ENCODE data around the gene GPR31. TPM values are rescaled to one million over a fixed set of nuclear protein-coding genes. Genes with fewer than 3 reads are reported as not detected.

Gene GPR31
- total RNA-seq, 1 experiment from 2014 or later, result not detected

DNA sequence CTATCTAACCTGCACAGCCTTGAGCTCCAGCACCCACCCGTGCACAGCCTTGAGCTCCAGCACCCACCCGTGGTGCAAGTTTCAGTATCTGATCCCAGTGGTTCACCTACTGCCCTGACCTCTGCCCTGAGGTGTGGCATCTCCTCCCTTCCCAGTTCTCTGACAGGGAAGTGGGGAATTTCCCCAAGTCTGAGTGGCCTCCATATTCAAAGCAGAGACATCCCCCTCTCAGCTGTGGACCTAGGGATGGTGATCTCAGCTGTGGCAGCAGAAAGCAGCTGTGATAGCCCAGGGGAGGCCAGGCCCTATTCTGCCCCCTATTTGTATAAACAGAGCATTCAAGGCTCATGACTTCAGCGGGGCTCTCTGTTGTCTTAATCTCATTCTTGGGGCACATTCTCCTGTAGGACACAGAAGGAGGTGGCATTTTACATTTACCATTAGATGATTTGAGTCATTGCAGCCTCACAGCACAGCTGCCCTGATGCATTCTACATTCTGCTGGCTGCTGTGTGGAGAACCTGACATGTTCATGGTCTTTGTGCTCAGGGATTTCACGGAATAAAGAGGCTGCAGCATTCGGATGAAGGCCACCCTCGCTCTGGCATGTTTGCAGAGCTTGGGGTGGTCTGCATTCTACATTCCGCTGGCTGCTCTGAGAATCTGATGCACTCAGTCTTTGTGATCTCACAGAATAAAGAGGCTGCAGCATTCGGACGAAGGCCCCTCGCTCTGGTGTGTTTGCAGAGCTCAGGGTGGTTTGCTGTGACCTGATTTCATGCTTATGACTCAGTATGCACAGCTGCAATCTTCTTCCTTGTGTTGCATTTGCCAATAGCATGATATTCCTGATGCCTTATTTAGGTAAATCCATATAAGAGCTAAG is 16.9 kb downstream of the GPR31 start:
- Histone ChIP-seq H3K4me1 (ENCODE audit: insufficient read depth, low read length) (no peaks in the 10 kb centered on the region), H3K27me3 (ENCODE audit: insufficient read depth, low read length) (no peaks in the 10 kb centered on the region), H3K27ac (ENCODE audit: insufficient read length, low read depth, low read length) (no peak overlapping the region), H3K9ac (ENCODE audit: extremely low read depth, insufficient read length, low read length) (no peak overlapping the region), H3K18ac (ENCODE audit: insufficient read length, low read depth, low read length) (no peak overlapping the region), H3K56ac (ENCODE audit: insufficient read length, low read depth, low read length) (no peak overlapping the region), H3K23ac (ENCODE audit: insufficient read length, low read depth, low read length) (no peak overlapping the region), H4K5ac (ENCODE audit: insufficient read length, low read depth, low read length) (no peak overlapping the region), H3K4ac (ENCODE audit: low read depth, low read length) (no peak overlapping the region), H3K4me2 (ENCODE audit: insufficient read depth, insufficient read length, low read length) (no peak overlapping the region), H3K79me1 (ENCODE audit: insufficient read depth, low read depth, low read length, poor library complexity, severe bottlenecking) (no peaks in the 10 kb centered on the region), H3T11ph (ENCODE audit: low read length) (no peak overlapping the region), H4K91ac (ENCODE audit: insufficient read length, low read depth, low read length) (no peak overlapping the region), H2BK15ac (ENCODE audit: low read depth, low read length) (no peak overlapping the region), H2AFZ (ENCODE audit: low read length) (no peak overlapping the region), H2BK120ac (ENCODE audit: low read depth, low read length, poor library complexity, severe bottlenecking) (no peak overlapping the region), H2AK5ac (ENCODE audit: insufficient read length, low read length) (no peak overlapping the region), H3K23me2 (ENCODE audit: insufficient read length, low read depth, low read length, poor library complexity, severe bottlenecking) (no peaks in the 10 kb centered on the region), H2BK5ac (ENCODE audit: insufficient read length, low read length) (no peak overlapping the region), H4K20me1 (ENCODE audit: control insufficient read depth, insufficient read depth, insufficient read length) (no peaks in the 10 kb centered on the region), H3K9me3 (ENCODE audit: control insufficient read depth, low read depth, low read length) (no peaks in the 10 kb centered on the region), H3K79me2 (ENCODE audit: insufficient read depth, low read length) (no peaks in the 10 kb centered on the region), H3K14ac (ENCODE audit: insufficient read depth, low read length) (no peak overlapping the region), H2BK12ac (ENCODE audit: insufficient read length, low read depth, low read length) (no peak overlapping the region), H2BK20ac (ENCODE audit: low read depth, low read length, poor library complexity, severe bottlenecking) (no peak overlapping the region), H4K8ac (replicated peaks; ENCODE audit: insufficient read length, low read depth, low read length) (no peak overlapping the region)
- peaks cover 5 to 17% (median 6%) of the 10 kb centered on the region in 3 experiments; a peak in 5 of 7 replicates for H3K36me3 Mint-ChIP-seq (ENCODE audit: insufficient read depth in 1 of 3, low read depth in 3 of 3)
- no peak overlapping the region for H3K4me3 Mint-ChIP-seq
- WGBS (ENCODE audit: extremely low coverage, insufficient read length, low lambda C conversion rate), result no CpG with 5 or more reads among the region's 10 CpGs
- peaks cover 29 to 39% of the 10 kb centered on the region in 2 experiments for H3K4me1 Mint-ChIP-seq
- DNase-seq, result no peak
- H3K9me3 Mint-ChIP-seq, result peaks cover 12 to 13% of the 10 kb centered on the region in 2 experiments
- H3K27ac Mint-ChIP-seq, result no peak overlapping the region
- TF ChIP-seq, protein P1, sequence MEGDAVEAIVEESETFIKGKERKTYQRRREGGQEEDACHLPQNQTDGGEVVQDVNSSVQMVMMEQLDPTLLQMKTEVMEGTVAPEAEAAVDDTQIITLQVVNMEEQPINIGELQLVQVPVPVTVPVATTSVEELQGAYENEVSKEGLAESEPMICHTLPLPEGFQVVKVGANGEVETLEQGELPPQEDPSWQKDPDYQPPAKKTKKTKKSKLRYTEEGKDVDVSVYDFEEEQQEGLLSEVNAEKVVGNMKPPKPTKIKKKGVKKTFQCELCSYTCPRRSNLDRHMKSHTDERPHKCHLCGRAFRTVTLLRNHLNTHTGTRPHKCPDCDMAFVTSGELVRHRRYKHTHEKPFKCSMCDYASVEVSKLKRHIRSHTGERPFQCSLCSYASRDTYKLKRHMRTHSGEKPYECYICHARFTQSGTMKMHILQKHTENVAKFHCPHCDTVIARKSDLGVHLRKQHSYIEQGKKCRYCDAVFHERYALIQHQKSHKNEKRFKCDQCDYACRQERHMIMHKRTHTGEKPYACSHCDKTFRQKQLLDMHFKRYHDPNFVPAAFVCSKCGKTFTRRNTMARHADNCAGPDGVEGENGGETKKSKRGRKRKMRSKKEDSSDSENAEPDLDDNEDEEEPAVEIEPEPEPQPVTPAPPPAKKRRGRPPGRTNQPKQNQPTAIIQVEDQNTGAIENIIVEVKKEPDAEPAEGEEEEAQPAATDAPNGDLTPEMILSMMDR (conservative IDR thresholded peaks at IDR 0.05), result no peak
- H3K27me3 Mint-ChIP-seq (ENCODE audit: low read depth), result peaks cover 18% of the 10 kb centered on the region

All from H9 (cell line).